B cell (primary cell): ENCODE results near the gene BUB1B. TPM values are rescaled to one million over a fixed set of nuclear protein-coding genes. Genes with fewer than 3 reads are reported as not detected.

Experiments
- ATAC-seq: fragments of 200-7000 bp; cut with Tn5 transposase; one replicate; pipeline ENCODE4 v1.10.0; 2021; ENCODE audit warnings: low read depth, mild to moderate bottlenecking, moderate number of reproducible peaks, moderate library complexity
- CTCF ChIA-PET: fragments of 350-600 bp; sonication (Branson Sonifier 250); formaldehyde crosslinking; loops from one replicate; lab custom pipeline; 2021; ENCODE audit warnings: antibody characterized with exemption, inconsistent platforms; lab: Charles Lee
- POLR2A ChIA-PET: fragments of 350-600 bp; sonication (Branson Sonifier 250); formaldehyde crosslinking; loops from one replicate; lab custom pipeline; 2021; ENCODE audit warnings: antibody characterized with exemption; lab: Charles Lee
- DNase-seq: peaks from one replicate; pipeline ENCODE4 v3.0.0; 2013
- H2AFZ ChIP-seq: 2 replicates; pipeline ENCODE4 v1.6.1; 2012; ENCODE audit warnings: mild to moderate bottlenecking, low read depth, low read length; ENCODE audit not compliant: insufficient read depth, poor library complexity, severe bottlenecking
- H3K27ac ChIP-seq, 2 donors: 1 replicate in 1 of 2; 2 replicates in 1 of 2; pipeline ENCODE4 v1.5.1; 2012 to 2013; ENCODE audit warnings: low read length in 2 of 2, mild to moderate bottlenecking in 2 of 2, moderate library complexity in 1 of 2
- H3K27me3 ChIP-seq, 4 experiments: fragments of 200-600 bp in 1 of 4; sonication (generic) in 1 of 4; replicated peaks in 1 of 4; 1 replicate in 2 of 4; 2 replicates in 2 of 4; pipeline versions ENCODE4 v1.6.1 to v1.7.0; 2013 to 2016; ENCODE audit warnings: low read length in 3 of 4, mild to moderate bottlenecking in 2 of 4, mixed read lengths in 1 of 4, moderate library complexity in 1 of 4; ENCODE audit not compliant: insufficient read depth in 4 of 4, control insufficient read depth in 3 of 4; ENCODE audit errors: control extremely low read depth in 1 of 4
- H3K36me3 ChIP-seq, 2 experiments: replicated peaks in 1 of 2; 1 replicate in 1 of 2; 2 replicates in 1 of 2; pipeline versions ENCODE4 v1.6.1 to v1.7.1; 2013; ENCODE audit warnings: low read length in 1 of 2; ENCODE audit not compliant: insufficient read depth in 2 of 2, control insufficient read depth in 1 of 2; ENCODE audit errors: control extremely low read depth in 1 of 2, extremely low read depth in 1 of 2
- H3K4me1 ChIP-seq, 2 donors: fragments of 200-600 bp in 1 of 2; sonication (generic) in 1 of 2; 1 replicate in 1 of 2; 2 replicates in 1 of 2; pipeline versions ENCODE4 v1.5.1 to v1.6.1; 2013 to 2017; ENCODE audit warnings: low read length in 2 of 2; ENCODE audit not compliant: control insufficient read depth in 2 of 2, insufficient read depth in 2 of 2
- H3K4me2 ChIP-seq: replicated peaks from 2 replicates; pipeline ENCODE3; 2012; ENCODE audit warnings: mild to moderate bottlenecking, low read depth, low read length; ENCODE audit not compliant: poor library complexity, severe bottlenecking
- H3K4me3 ChIP-seq, 5 experiments: fragments of 200-600 bp in 1 of 5; sonication (generic) in 1 of 5; 1 replicate in 3 of 5; 2 replicates in 2 of 5; pipeline versions ENCODE4 v1.5.1 to v1.7.0; 2011 to 2016; ENCODE audit warnings: low read length in 4 of 5, mild to moderate bottlenecking in 4 of 5, low read depth in 2 of 5, control low read depth in 1 of 5, moderate library complexity in 1 of 5; ENCODE audit not compliant: insufficient read depth in 1 of 5; ENCODE audit errors: control extremely low read depth in 1 of 5, extremely low read depth in 1 of 5
- H3K79me2 ChIP-seq: fragments of 200-600 bp; sonication (generic); one replicate; pipeline ENCODE4 v1.6.0; 2016; ENCODE audit warnings: low read length; ENCODE audit not compliant: control insufficient read depth, insufficient read depth
- H3K9ac ChIP-seq: fragments of 200-600 bp; sonication (generic); 2 replicates; pipeline ENCODE4 v1.6.1; 2017; ENCODE audit warnings: mild to moderate bottlenecking, low read length, moderate library complexity
- H3K9me3 ChIP-seq, 3 donors: one replicate each; pipeline versions ENCODE4 v1.6.1 to v1.7.1; 2013; ENCODE audit warnings: low read length in 2 of 3; ENCODE audit not compliant: control insufficient read depth in 2 of 3, insufficient read depth in 1 of 3; ENCODE audit errors: control extremely low read depth in 1 of 3
- H4K20me1 ChIP-seq: 2 replicates; pipeline ENCODE4 v1.6.0; 2012; ENCODE audit warnings: mild to moderate bottlenecking, low read length; ENCODE audit not compliant: insufficient read depth, control insufficient read depth, poor library complexity, severe bottlenecking
- H3K27ac Mint-ChIP-seq: one replicate; pipeline ENCODE4 v1.8.0; 2021; ENCODE audit warnings: mixed read lengths
- H3K27me3 Mint-ChIP-seq: one replicate; pipeline ENCODE4 v1.8.0; 2021; ENCODE audit warnings: mixed read lengths
- H3K4me1 Mint-ChIP-seq: one replicate; pipeline ENCODE4 v1.8.0; 2021; ENCODE audit warnings: mixed read lengths
- H3K4me3 Mint-ChIP-seq: one replicate; pipeline ENCODE4 v1.8.0; 2021; ENCODE audit warnings: mixed read lengths
- H3K9me3 Mint-ChIP-seq: one replicate; pipeline ENCODE4 v1.8.0; 2022; ENCODE audit warnings: mixed read lengths; ENCODE audit not compliant: insufficient read depth
- CTCF ChIP-seq: fragments of 200-600 bp; IDR thresholded peaks from one replicate; pipeline ENCODE4 v1.8.0; 2022; ENCODE audit warnings: antibody characterized with exemption, mild to moderate bottlenecking
- EZH2 ChIP-seq: IDR thresholded peaks from 2 replicates; pipeline ENCODE4 v1.6.1; 2012; ENCODE audit warnings: borderline replicate concordance, low read depth, mild to moderate bottlenecking, moderate library complexity, low read length; ENCODE audit not compliant: insufficient read depth, poor library complexity, severe bottlenecking
- WGBS: methylation state at CpG from one replicate; pipeline ENCODE4 v1.1.5; 2013; ENCODE audit warnings: missing lambda C conversion rate; ENCODE audit not compliant: insufficient coverage; 5-methylcytosine and 5-hydroxymethylcytosine counted together
- intact Hi-C: fragments of 100-400 bp; cut with micrococcal nuclease; formaldehyde crosslinking; loops from one replicate; pipeline ENCODE4 v1.10.0; 2022
- polyA plus RNA-seq: library from polyadenylated mRNA; depleted of rRNA; stranded (reverse); fragments of >200 nt; gene quantifications from 2 replicates; pipeline ENCODE4 v1.2.3, GENCODE V29; 2012
- total RNA-seq, 2 donors: library from RNA; stranded (reverse); fragments of 120-200 nt in 1 of 2; gene quantifications; 1 replicate in 1 of 2; 2 replicates in 1 of 2; pipeline versions ENCODE4 v1.2.3 to v1.2.4, GENCODE V29; 2013 to 2022

The BUB1B gene
- total and polyA plus RNA-seq, 2 donors (not counting 1 experiment from before 2014, with no cell fraction given): 0.70 to 4.4 TPM

GRCh38 chr15:40175160-40175559, 14.3 kb downstream of the BUB1B start:
- H3K4me3 ChIP-seq: no peak overlapping the region
- H3K9me3 ChIP-seq: no peaks in the 10 kb centered on the region
- H2AFZ ChIP-seq: no peak overlapping the region
- no peaks in the 10 kb centered on the region for H3K36me3 ChIP-seq
- CTCF ChIA-PET: interaction anchor here (1.4 kb wide), 1 partner anchor 130 kb away, joined by 3 read pairs; no protein-coding TSS in a partner anchor
- H3K4me1 ChIP-seq: no peaks in the 10 kb centered on the region
- H3K27ac ChIP-seq: no peak overlapping the region
- no peaks in the 10 kb centered on the region for H3K79me2 ChIP-seq
- no peaks in the 10 kb centered on the region for H3K27me3 ChIP-seq
- Mint-ChIP-seq H3K9me3 (no peaks in the 10 kb centered on the region), H3K27ac (no peak overlapping the region), H3K4me1 (no peaks in the 10 kb centered on the region), H3K4me3 (no peak overlapping the region), H3K27me3 (no peaks in the 10 kb centered on the region)
- POLR2A ChIA-PET: no interaction called here
- TF ChIP-seq EZH2 (no peak), CTCF (no peak)
- intact Hi-C loops: no loop called here
- ATAC-seq (no peak), DNase-seq (no peak)
- H3K4me2 ChIP-seq: no peak overlapping the region
- no peak overlapping the region for H3K9ac ChIP-seq
- 90% methylated on average over 2 of the region's 3 CpGs for WGBS
- H4K20me1 ChIP-seq: no peaks in the 10 kb centered on the region

GRCh38 chr15:40182358-40183029, 21.6 kb downstream of the BUB1B start:
- ChIA-PET CTCF (interaction anchor here (0.9 to 1.6 kb wide), 3 partner anchors 26 to 137 kb away, joined by 3 to 9 read pairs (median 4); no protein-coding TSS in a partner anchor), POLR2A (no interaction called here)
- Histone ChIP-seq H3K9me3 (no peaks in the 10 kb centered on the region), H3K27me3 (no peaks in the 10 kb centered on the region), H3K27ac (peak overlapping the region in 1 of 2 donors; percentile 75), H4K20me1 (no peaks in the 10 kb centered on the region), H3K4me2 (peak overlapping the region; percentile 68), H3K9ac (peak overlapping the region; percentile 24), H2AFZ (peak overlapping the region; percentile 38), H3K4me1 (peaks cover 28 to 37% of the 10 kb centered on the region in 2 donors), H3K79me2 (no peaks in the 10 kb centered on the region), H3K36me3 (no peaks in the 10 kb centered on the region), H3K4me3 (no peak overlapping the region)
- TF ChIP-seq EZH2: no peak
- TF ChIP-seq CTCF: no peak
- WGBS: no CpG with 5 or more reads among the region's 1 CpG
- DNase-seq (peak; percentile 19), ATAC-seq (peak; percentile 49)
- H3K27ac Mint-ChIP-seq: peak overlapping the region; percentile 62
- no peaks in the 10 kb centered on the region for H3K9me3 Mint-ChIP-seq
- no peaks in the 10 kb centered on the region for H3K27me3 Mint-ChIP-seq
- peaks cover 32% of the 10 kb centered on the region for H3K4me1 Mint-ChIP-seq
- intact Hi-C loops: no loop called here
- H3K4me3 Mint-ChIP-seq: peak overlapping the region; percentile 52
